Endodermal cell (in vitro differentiated cells): Measurements from ENCODE around the gene AUTS2. TPM values are rescaled to one million over a fixed set of nuclear protein-coding genes. Genes with fewer than 3 reads are reported as not detected.

Source experiments
- DNase-seq: peaks from one replicate; pipeline ENCODE4 v3.0.0-alpha.2; 2017
- H3K27ac ChIP-seq: 2 replicates; pipeline ENCODE4 v1.5.1; 2013; ENCODE audit warnings: mild to moderate bottlenecking, low read depth, low read length, moderate library complexity
- H3K27me3 ChIP-seq: 2 replicates; pipeline ENCODE4 v1.6.1; 2013; ENCODE audit warnings: mild to moderate bottlenecking, low read length, moderate library complexity; ENCODE audit not compliant: insufficient read depth, control insufficient read depth, poor library complexity, severe bottlenecking
- H3K36me3 ChIP-seq: 2 replicates; pipeline ENCODE4 v1.7.0; 2013; ENCODE audit warnings: mild to moderate bottlenecking, low read length, moderate library complexity; ENCODE audit not compliant: control insufficient read depth, insufficient read depth
- H3K4me1 ChIP-seq: one replicate; pipeline ENCODE4 v1.7.0; 2013; ENCODE audit warnings: low read length; ENCODE audit not compliant: control insufficient read depth, insufficient read depth
- H3K4me3 ChIP-seq: 2 replicates; pipeline ENCODE4 v1.5.1; 2013; ENCODE audit warnings: mild to moderate bottlenecking, low read length, moderate library complexity
- H3K9ac ChIP-seq: 2 replicates; pipeline ENCODE4 v1.6.1; 2013; ENCODE audit warnings: mild to moderate bottlenecking, low read length, moderate library complexity; ENCODE audit not compliant: poor library complexity, severe bottlenecking; ENCODE audit errors: extremely low read depth
- H3K9me3 ChIP-seq: 2 replicates; pipeline ENCODE4 v1.6.1; 2013; ENCODE audit warnings: mild to moderate bottlenecking, low read length, moderate library complexity; ENCODE audit not compliant: control insufficient read depth
- H3K27ac Mint-ChIP-seq: 2 replicates; pipeline ENCODE4 v1.8.0; 2020; ENCODE audit warnings: mixed read lengths
- H3K27me3 Mint-ChIP-seq: 2 replicates; pipeline ENCODE4 v1.8.0; 2021; ENCODE audit warnings: mild to moderate bottlenecking, mixed read lengths; ENCODE audit not compliant: insufficient read depth
- H3K36me3 Mint-ChIP-seq: 2 replicates; pipeline ENCODE4 v1.8.0; 2020; ENCODE audit warnings: low read depth, mixed read lengths
- H3K4me1 Mint-ChIP-seq: 2 replicates; pipeline ENCODE4 v1.8.0; 2020; ENCODE audit warnings: mixed read lengths
- H3K4me3 Mint-ChIP-seq: 2 replicates; pipeline ENCODE4 v1.8.0; 2020; ENCODE audit warnings: mild to moderate bottlenecking, moderate library complexity, mixed read lengths
- H3K9me3 Mint-ChIP-seq: 2 replicates; pipeline ENCODE4 v1.8.0; 2020; ENCODE audit warnings: mild to moderate bottlenecking, mixed read lengths
- CTCF ChIP-seq: fragments of 200-600 bp; sonication (generic); conservative IDR thresholded peaks from 2 replicates; pipeline ENCODE4 v1.5.0; 2021; ENCODE audit warnings: antibody characterized with exemption, mild to moderate bottlenecking
- WGBS, 2 experiments: methylation state at CpG; one replicate each; pipeline versions ENCODE4 v1.1.5 to v1.1.7; 2013; ENCODE audit warnings: missing lambda C conversion rate in 2 of 2, mixed read lengths in 1 of 2; ENCODE audit not compliant: insufficient coverage in 1 of 2, insufficient read length in 1 of 2; 5-methylcytosine and 5-hydroxymethylcytosine counted together
- total RNA-seq, 2 donors: library from RNA; stranded (reverse); fragmentation: NEBNext Ultra II Directional in 1 of 2; extraction: Animal tissue kit (Norgen Biotek cat#: 25700) in 1 of 2; gene quantifications; 2 replicates in 1 of 2; 3 replicates in 1 of 2; pipeline ENCODE4 v1.2.1, GENCODE V29; 2021

The AUTS2 gene
- total RNA-seq, 2 donors from 2014 or later = 76.8 to 106 TPM

- Histone ChIP-seq H3K9ac (no peak overlapping the region), H3K27me3 (no peaks in the 10 kb centered on the region), H3K4me3 (no peak overlapping the region), H3K36me3 (no peaks in the 10 kb centered on the region), H3K4me1 (peaks cover 5% of the 10 kb centered on the region), H3K27ac (peak overlapping the region; percentile 70), H3K9me3 (no peaks in the 10 kb centered on the region)
- no peak for DNase-seq
- H3K27me3 Mint-ChIP-seq = no peaks in the 10 kb centered on the region
- 90 to 96% methylated on average over 1 to 4 of the region's 4 CpGs for WGBS, 2 experiments
- H3K9me3 Mint-ChIP-seq = no peaks in the 10 kb centered on the region
- no peak overlapping the region for H3K27ac Mint-ChIP-seq
- peaks cover 30% of the 10 kb centered on the region for H3K4me1 Mint-ChIP-seq
- H3K36me3 Mint-ChIP-seq = peaks cover 2% of the 10 kb centered on the region
- no peak overlapping the region for H3K4me3 Mint-ChIP-seq
- no peak for TF ChIP-seq CTCF
Observed at GRCh38 chr7:69764147-69764546, 165.9 kb downstream of the AUTS2 start.

- no peak overlapping the region for H3K27ac Mint-ChIP-seq
- no peaks in the 10 kb centered on the region for H3K9me3 Mint-ChIP-seq
- Histone ChIP-seq H3K4me3 (no peak overlapping the region), H3K9me3 (no peaks in the 10 kb centered on the region), H3K27me3 (no peaks in the 10 kb centered on the region), H3K9ac (no peak overlapping the region), H3K27ac (peak overlapping the region; percentile 70), H3K36me3 (no peaks in the 10 kb centered on the region), H3K4me1 (peaks cover 5% of the 10 kb centered on the region)
- no peak for DNase-seq
- peaks cover 2% of the 10 kb centered on the region for H3K36me3 Mint-ChIP-seq
- H3K4me3 Mint-ChIP-seq = no peak overlapping the region
- H3K4me1 Mint-ChIP-seq = peaks cover 30% of the 10 kb centered on the region
- H3K27me3 Mint-ChIP-seq = no peaks in the 10 kb centered on the region
- TF ChIP-seq CTCF = no peak
- 83% methylated on average over 2 of the region's 2 CpGs; no CpG with 5 or more reads in 1 of the 2 experiments for WGBS, 2 experiments
Observed at GRCh38 chr7:69764681-69765080, 166.4 kb downstream of the AUTS2 start.

GRCh38 chr7:69765879-69766278, 167.6 kb downstream of the AUTS2 start:
- 94 to 100% methylated on average over 2 of the region's 2 CpGs for WGBS, 2 experiments
- H3K36me3 ChIP-seq = no peaks in the 10 kb centered on the region
- no peaks in the 10 kb centered on the region for H3K9me3 ChIP-seq
- H3K4me1 ChIP-seq = peaks cover 6% of the 10 kb centered on the region
- no peak for DNase-seq
- H3K4me3 ChIP-seq = no peak overlapping the region
- H3K4me3 Mint-ChIP-seq = no peak overlapping the region
- H3K36me3 Mint-ChIP-seq = peaks cover 2% of the 10 kb centered on the region
- H3K4me1 Mint-ChIP-seq = peaks cover 38% of the 10 kb centered on the region
- no peak overlapping the region for H3K27ac Mint-ChIP-seq
- no peak overlapping the region for H3K27ac ChIP-seq
- H3K27me3 ChIP-seq = no peaks in the 10 kb centered on the region
- TF ChIP-seq CTCF = no peak
- no peaks in the 10 kb centered on the region for H3K27me3 Mint-ChIP-seq
- no peak overlapping the region for H3K9ac ChIP-seq
- no peaks in the 10 kb centered on the region for H3K9me3 Mint-ChIP-seq
